HG03039 (cell line): ENCODE measurements around the gene NEU4.
"Not testable (repeated sequence)": the region's sequence is repeated elsewhere in the genome, so short reads cannot be mapped to it uniquely, and the experiment has no call there.

Experiments
- ATAC-seq: cut with Tn5 transposase; IDR thresholded peaks from one replicate; pipeline ENCODE4 v1.9.1; 2021; ENCODE audit warnings: mild to moderate bottlenecking, moderate library complexity; ENCODE audit not compliant: unreplicated experiment

Gene NEU4

DNA sequence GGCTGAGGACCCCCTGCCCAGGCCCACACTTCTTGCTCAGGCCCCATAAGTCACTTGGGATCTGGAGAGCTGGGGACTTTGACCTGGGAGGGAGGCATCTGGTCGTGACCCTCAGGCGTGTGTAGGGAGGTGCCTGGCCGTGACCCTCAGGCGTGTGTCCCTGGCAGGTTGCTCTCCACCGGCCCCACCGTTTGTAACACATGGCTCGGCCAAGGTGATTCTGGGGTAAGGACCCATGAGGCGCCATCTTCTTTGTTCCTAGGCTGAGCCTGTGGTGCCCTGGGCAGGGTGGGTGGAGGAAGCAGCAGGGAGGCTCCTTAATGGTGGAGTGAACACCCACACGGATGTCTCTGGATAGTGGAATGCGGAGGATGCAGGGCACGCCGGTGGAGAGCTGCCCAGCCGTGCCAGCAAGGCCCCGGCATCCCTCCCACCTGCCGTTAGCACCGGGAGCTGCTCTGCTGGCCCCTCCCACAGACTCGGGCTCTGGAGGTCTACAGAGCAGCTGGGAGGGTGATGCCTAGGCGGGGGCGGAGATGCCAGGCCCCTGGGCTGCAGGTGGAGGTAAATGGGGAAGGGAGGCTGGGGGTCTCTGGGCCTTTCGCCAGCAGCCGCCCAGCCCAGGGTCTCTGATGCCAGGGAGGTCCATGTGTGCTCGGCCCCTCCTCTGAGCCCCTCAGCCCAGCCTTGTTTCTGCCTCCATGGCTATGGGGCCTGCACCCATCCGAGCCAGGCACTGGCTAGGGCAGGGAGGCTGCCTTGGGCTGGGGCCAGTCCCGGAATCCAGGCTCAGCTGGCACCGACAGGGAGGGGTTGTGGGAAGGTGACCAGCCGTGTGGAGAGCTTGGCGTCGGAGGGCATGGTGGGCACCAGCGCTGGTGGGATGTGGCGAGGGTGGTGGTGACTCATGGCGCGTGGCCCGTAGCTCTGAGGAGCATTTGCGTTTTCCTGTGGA, 33.5 kb upstream of the NEU4 start:
- no peak for ATAC-seq

DNA sequence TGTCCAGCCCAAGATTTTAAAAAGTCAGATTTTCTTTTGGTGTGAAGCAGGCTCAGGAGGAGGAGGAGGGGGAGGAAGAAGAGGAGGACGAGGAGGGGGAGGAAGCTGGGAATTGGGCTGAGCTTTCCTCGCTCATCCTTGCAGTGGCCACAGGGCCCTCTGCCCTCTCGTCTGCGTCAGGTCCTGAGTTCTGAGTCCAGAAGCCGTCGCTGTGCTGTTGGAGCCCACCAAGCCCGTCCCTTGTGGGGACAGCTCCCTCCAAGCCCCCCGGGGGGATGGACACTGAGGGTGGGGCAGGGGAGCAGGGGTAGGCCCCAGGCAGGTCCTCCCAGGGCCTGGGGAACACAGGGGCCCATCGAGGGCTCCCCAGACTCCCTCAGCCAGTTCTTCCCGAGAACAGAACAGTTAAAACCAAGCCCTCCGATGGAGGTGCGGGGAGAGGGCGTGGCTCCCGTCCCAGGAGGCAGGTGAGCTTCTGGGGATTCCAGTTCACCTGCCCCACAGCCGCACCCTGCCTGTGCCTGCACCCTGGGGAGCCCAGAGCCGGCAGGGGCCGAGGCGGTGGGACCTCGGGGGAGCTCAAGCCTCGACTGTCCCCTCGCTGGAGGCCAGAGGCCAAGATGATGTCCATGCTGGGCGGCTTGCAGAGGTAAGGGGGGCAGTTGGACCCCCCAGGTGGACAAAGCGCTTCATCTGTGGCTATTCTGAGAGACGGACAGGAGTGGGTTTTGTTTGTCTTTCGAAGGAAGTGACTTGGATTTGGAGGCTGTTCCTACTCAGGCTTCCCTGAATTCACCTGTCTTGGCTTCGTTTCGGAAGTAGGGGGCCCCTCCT, 32.4 kb upstream of the NEU4 start, which contains the start of gene GAL3ST2:
TSS of gene GAL3ST2 (plus strand) at position 487 of the 834 bp plus-strand sequence. CDS start at position 621, 134 bp downstream.
- ATAC-seq: no peak

DNA sequence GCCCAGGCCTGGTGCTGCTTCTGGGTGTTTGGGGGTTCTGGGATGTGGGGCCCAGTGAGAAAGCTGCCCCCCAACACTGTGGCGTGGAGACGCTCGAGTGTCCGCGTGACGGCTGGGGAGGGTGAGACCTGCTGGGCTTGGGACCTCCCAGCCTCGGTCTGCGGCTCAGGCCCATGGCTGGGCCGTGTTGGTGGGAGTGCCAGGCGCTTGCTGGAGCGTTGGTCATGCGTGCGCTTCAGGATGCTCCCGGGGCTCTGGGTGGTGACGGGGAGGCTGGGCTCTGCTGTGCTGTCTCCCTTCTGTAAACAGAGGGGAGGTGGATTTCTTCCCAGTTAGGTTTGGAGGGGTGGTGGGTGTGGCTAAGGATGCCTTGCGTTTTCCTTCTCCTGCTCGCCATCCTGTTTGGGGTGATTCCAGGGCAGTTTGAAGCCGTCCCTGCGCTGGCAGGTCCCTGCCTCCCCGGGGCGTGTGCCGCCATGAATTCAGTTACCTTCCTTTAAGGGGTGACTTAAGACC, 31.8 kb upstream of the NEU4 start:
- ATAC-seq: no peak

- ATAC-seq: no peak
Observed at GRCh38 chr2:241777686-241778627, 31.0 kb upstream of the NEU4 start.

- no peak for ATAC-seq
Observed at GRCh38 chr2:241780939-241781569, 27.9 kb upstream of the NEU4 start.

DNA sequence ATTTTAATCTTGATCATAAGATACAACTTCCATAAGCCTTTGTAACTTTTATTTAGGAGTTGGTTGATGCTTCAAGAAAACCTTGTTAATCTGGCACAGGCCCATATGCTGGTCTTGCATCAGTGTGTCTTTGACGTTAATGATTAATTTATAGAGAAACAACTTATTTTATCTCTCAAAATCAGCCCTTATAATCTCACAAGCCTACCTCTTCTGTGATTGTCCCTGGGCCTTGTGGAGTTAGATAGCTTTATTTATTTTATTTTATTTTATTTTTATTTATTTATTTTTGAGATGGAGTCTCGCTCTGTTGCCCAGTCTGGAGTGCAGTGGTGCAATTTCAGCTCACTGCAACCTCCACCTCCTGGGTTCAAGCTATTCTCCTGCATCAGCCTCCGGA, 26.9 kb upstream of the NEU4 start:
- ATAC-seq: not testable (repeated sequence)

DNA sequence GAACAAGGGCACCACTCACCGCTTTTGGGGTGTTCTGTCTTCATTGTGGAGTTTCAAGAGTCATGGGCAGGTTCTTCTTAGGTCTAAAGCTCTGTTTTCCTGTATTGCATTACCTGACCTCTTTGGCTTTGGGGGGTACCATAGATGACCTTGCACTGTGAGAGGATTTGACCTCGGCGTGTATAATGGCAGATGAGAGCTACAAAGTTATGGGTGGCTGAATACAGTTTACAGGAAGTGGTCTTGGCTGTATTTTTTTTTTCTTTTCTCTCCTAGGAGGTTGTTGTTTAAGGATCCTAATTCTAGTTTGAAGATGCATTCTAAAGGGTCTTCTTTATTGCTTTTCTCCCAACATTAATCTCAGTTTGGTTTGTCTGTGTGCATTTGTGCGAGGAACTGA, 20.9 kb upstream of the NEU4 start:
- ATAC-seq: no peak

GRCh38 chr2:241788572-241788971, 20.4 kb upstream of the NEU4 start:
- no peak for ATAC-seq

GRCh38 chr2:241791385-241791784, 17.6 kb upstream of the NEU4 start:
- ATAC-seq: not testable (repeated sequence)

DNA sequence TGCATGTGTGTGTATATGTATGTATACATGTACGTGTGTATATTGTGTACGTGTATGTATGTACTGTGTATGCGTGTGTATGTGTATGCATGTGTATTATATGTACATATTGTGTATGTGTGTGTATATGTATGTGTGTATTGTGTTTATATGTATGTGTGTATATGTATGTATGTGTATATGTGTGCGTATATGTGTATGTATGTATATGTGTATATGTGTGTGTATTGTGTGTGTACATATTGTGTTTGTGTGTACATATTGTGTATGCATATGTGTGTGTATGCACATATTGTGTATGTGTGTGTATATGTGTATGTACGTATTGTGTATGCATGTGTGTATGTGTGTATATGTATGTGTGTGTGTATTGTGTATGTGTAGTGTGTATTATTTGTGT, 15.6 kb upstream of the NEU4 start:
- ATAC-seq: no peak

DNA sequence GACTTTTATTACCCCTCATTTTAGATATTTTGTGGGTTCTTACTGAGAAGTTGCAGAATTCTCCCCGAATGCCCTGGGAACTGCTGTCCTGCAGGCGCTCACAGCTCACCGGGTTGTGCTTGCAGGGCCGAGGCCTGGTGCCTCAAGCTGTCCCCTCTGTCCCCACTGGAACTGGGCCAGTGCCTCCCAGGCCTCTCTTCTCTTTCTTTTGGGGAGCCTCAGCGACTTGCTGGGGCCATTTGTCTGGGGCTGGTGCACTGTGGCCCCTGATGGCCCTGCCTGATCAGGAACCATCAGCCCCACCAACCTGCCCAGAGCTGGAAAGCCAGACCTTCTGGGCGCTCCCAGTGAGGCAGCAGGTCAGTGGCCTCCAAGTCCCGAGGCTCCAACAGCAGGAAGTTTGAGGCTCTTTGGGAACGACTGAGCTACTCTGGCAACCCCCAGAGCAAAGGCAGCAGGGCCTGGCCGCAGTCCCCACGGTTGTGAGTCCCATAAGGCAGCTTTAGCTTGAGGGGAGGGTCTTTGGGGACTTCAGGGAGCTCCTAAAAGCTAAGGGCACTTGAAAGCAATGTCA, 14.7 kb upstream of the NEU4 start:
- no peak for ATAC-seq

- ATAC-seq: no peak
Observed at GRCh38 chr2:241795021-241795999, 13.7 kb upstream of the NEU4 start.

GRCh38 chr2:241796209-241796608, 12.8 kb upstream of the NEU4 start:
- ATAC-seq: no peak

DNA sequence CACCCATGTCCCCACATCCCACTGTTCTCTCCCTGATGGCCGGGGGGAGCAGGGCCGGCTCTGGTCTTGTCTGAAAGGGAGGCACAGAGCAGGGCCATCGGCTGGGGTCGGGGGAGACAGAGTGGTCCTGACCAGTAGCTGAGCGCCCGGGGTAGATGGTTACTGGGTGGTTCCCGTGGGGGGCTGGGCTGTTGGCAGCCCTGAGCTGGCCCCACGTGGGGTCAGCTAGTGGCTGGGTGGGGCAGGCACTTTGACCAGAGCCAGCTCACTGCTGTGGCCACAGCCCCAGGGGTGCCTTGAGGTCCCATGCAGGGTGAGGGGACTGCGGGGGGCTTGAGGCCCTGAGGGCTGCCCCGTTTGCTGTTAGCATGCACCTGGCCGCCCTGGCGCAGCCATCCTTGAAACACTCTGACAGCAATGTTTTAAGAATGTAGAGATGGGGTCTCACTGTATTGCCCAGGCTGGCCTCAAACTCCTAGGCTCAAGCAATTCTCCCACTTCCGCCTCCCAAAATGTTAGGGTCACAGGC, 12.3 kb upstream of the NEU4 start:
- ATAC-seq: no peak

- no peak for ATAC-seq
Observed at GRCh38 chr2:241797441-241798080, 11.4 kb upstream of the NEU4 start.

DNA sequence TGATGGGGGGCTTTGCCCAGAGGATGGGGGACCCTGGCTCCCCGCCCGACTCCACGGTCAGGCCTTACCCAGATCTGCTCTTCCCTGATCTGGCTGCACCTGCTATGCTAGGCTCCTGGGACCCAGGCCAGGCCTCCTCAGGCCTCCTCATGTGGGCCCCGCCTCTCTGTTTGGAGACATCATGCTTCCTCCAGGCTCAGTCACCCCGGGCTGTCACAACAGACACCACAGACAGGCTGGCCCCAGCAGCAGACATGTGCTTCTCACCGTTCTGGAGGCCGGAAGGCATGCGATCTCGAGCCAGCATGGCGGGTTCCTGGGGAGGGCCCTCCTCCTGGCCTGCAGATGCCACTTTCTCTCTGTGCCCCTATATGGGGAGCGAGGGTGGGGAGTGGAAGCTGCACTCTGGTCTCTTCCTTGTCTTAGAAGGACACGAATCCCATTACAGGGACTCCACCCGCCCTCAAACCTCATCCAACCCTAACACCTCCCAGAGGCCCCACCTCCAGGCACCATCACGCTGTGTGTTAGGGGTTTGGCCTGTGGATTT, 10.8 kb upstream of the NEU4 start:
- ATAC-seq: no peak
